ENCODE data around the gene ELP4.

Gene ELP4

GRCh38 chr11:31531293-31531692 is 21.7 kb downstream of the ELP4 start:
- H3K4me3 ChIP-seq (ENCODE audit: insufficient read depth in 1 of 2, low read depth in 1 of 2, low read length in 2 of 2): no peak overlapping the region
- H2BK5ac ChIP-seq (ENCODE audit: low read depth, low read length, poor library complexity, severe bottlenecking): no peak overlapping the region
- no peaks in the 10 kb centered on the region for H3K9me3 ChIP-seq (ENCODE audit: control insufficient read depth, low read length)
- no peak overlapping the region for H3K14ac ChIP-seq (ENCODE audit: low read length in 2 of 2)
- no peak overlapping the region for H2BK120ac ChIP-seq (ENCODE audit: low read depth, low read length)
- no peak overlapping the region for H2AFZ ChIP-seq (ENCODE audit: low read depth, low read length)
- no peak overlapping the region for H2AK5ac ChIP-seq (ENCODE audit: low read length, severe bottlenecking)
- H3K27me3 ChIP-seq (ENCODE audit: control insufficient read depth in 1 of 2, insufficient read depth in 1 of 2, low read length in 2 of 2): no peaks in the 10 kb centered on the region
- H3K27ac ChIP-seq (ENCODE audit: low read length, poor library complexity, severe bottlenecking): no peak overlapping the region
- no peaks in the 10 kb centered on the region for H3K79me1 ChIP-seq (replicated peaks; ENCODE audit: low read length, poor library complexity, severe bottlenecking)
- no peak overlapping the region for H3K4ac ChIP-seq (ENCODE audit: low read depth in 1 of 2, low read length in 2 of 2)
- H3K18ac ChIP-seq (ENCODE audit: low read depth in 1 of 2, low read length in 2 of 2): no peak overlapping the region
- no peak overlapping the region for H3K23ac ChIP-seq (ENCODE audit: low read length in 2 of 2)
- no peaks in the 10 kb centered on the region for H3K36me3 ChIP-seq (ENCODE audit: control insufficient read depth in 1 of 2, insufficient read depth in 2 of 2, low read depth in 1 of 2, low read length in 2 of 2)
- H2BK12ac ChIP-seq (ENCODE audit: low read length in 2 of 2): no peak overlapping the region
- no peak overlapping the region for H4K91ac ChIP-seq (ENCODE audit: low read length)
- H3K4me2 ChIP-seq (ENCODE audit: low read length, poor library complexity, severe bottlenecking): no peak overlapping the region
- H3K4me1 ChIP-seq (ENCODE audit: control insufficient read depth, insufficient read depth, low read depth, low read length): no peaks in the 10 kb centered on the region
- no peak overlapping the region for H3K9ac ChIP-seq (ENCODE audit: low read length)
- no peak overlapping the region for H4K8ac ChIP-seq (ENCODE audit: low read length)
- H2BK15ac ChIP-seq (ENCODE audit: low read depth, poor library complexity, severe bottlenecking): no peak overlapping the region
- DNase-seq: no peak
- no CpG with 5 or more reads among the region's 1 CpG for WGBS

- 93% methylated on average over 4 of the region's 4 CpGs for WGBS
- H3K4me3 ChIP-seq (ENCODE audit: insufficient read depth in 1 of 2, low read depth in 1 of 2, low read length in 2 of 2): no peak overlapping the region
- no peaks in the 10 kb centered on the region for H3K4me1 ChIP-seq (ENCODE audit: control insufficient read depth, insufficient read depth, low read depth, low read length)
- H3K9me3 ChIP-seq (ENCODE audit: control insufficient read depth, low read length): no peaks in the 10 kb centered on the region
- no peak overlapping the region for H2BK12ac ChIP-seq (ENCODE audit: low read length in 2 of 2)
- H2BK5ac ChIP-seq (ENCODE audit: low read depth, low read length, poor library complexity, severe bottlenecking): no peak overlapping the region
- no peak overlapping the region for H3K4me2 ChIP-seq (ENCODE audit: low read length, poor library complexity, severe bottlenecking)
- no peak overlapping the region for H4K8ac ChIP-seq (ENCODE audit: low read length)
- H4K91ac ChIP-seq (ENCODE audit: low read length): no peak overlapping the region
- H2AK5ac ChIP-seq (ENCODE audit: low read length, severe bottlenecking): no peak overlapping the region
- no peak overlapping the region for H3K4ac ChIP-seq (ENCODE audit: low read depth in 1 of 2, low read length in 2 of 2)
- no peak overlapping the region for H2BK15ac ChIP-seq (ENCODE audit: low read depth, poor library complexity, severe bottlenecking)
- H3K9ac ChIP-seq (ENCODE audit: low read length): no peak overlapping the region
- H3K36me3 ChIP-seq (ENCODE audit: control insufficient read depth in 1 of 2, insufficient read depth in 2 of 2, low read depth in 1 of 2, low read length in 2 of 2): no peaks in the 10 kb centered on the region
- no peak overlapping the region for H3K23ac ChIP-seq (ENCODE audit: low read length in 2 of 2)
- no peak overlapping the region for H3K27ac ChIP-seq (ENCODE audit: low read length, poor library complexity, severe bottlenecking)
- H3K14ac ChIP-seq (ENCODE audit: low read length in 2 of 2): no peak overlapping the region
- H3K79me1 ChIP-seq (replicated peaks; ENCODE audit: low read length, poor library complexity, severe bottlenecking): no peaks in the 10 kb centered on the region
- DNase-seq: no peak
- H2AFZ ChIP-seq (ENCODE audit: low read depth, low read length): no peak overlapping the region
- H3K27me3 ChIP-seq (ENCODE audit: control insufficient read depth in 1 of 2, insufficient read depth in 1 of 2, low read length in 2 of 2): no peaks in the 10 kb centered on the region
- no peak overlapping the region for H3K18ac ChIP-seq (ENCODE audit: low read depth in 1 of 2, low read length in 2 of 2)
- H2BK120ac ChIP-seq (ENCODE audit: low read depth, low read length): no peak overlapping the region
Measured at GRCh38 chr11:31535479-31535878, 25.9 kb downstream of the ELP4 start.

GRCh38 chr11:31542862-31543261 is 33.3 kb downstream of the ELP4 start:
- H2BK15ac ChIP-seq (ENCODE audit: low read depth, poor library complexity, severe bottlenecking): no peak overlapping the region
- H3K27me3 ChIP-seq (ENCODE audit: control insufficient read depth in 1 of 2, insufficient read depth in 1 of 2, low read length in 2 of 2): no peaks in the 10 kb centered on the region
- H4K8ac ChIP-seq (ENCODE audit: low read length): no peak overlapping the region
- H3K23ac ChIP-seq (ENCODE audit: low read length in 2 of 2): no peak overlapping the region
- no peak for DNase-seq
- no peak overlapping the region for H2BK5ac ChIP-seq (ENCODE audit: low read depth, low read length, poor library complexity, severe bottlenecking)
- H3K4ac ChIP-seq (ENCODE audit: low read depth in 1 of 2, low read length in 2 of 2): no peak overlapping the region
- H3K4me2 ChIP-seq (ENCODE audit: low read length, poor library complexity, severe bottlenecking): no peak overlapping the region
- H3K9me3 ChIP-seq (ENCODE audit: control insufficient read depth, low read length): peaks cover 10% of the 10 kb centered on the region
- no peak overlapping the region for H3K27ac ChIP-seq (ENCODE audit: low read length, poor library complexity, severe bottlenecking)
- H3K36me3 ChIP-seq (ENCODE audit: control insufficient read depth in 1 of 2, insufficient read depth in 2 of 2, low read depth in 1 of 2, low read length in 2 of 2): peaks cover 0 to 19% of the 10 kb centered on the region in 2 experiments
- no peak overlapping the region for H3K4me3 ChIP-seq (ENCODE audit: insufficient read depth in 1 of 2, low read depth in 1 of 2, low read length in 2 of 2)
- H3K14ac ChIP-seq (ENCODE audit: low read length in 2 of 2): no peak overlapping the region
- no peak overlapping the region for H2BK120ac ChIP-seq (ENCODE audit: low read depth, low read length)
- no peak overlapping the region for H2AFZ ChIP-seq (ENCODE audit: low read depth, low read length)
- H3K9ac ChIP-seq (ENCODE audit: low read length): no peak overlapping the region
- H3K18ac ChIP-seq (ENCODE audit: low read depth in 1 of 2, low read length in 2 of 2): no peak overlapping the region
- no peaks in the 10 kb centered on the region for H3K4me1 ChIP-seq (ENCODE audit: control insufficient read depth, insufficient read depth, low read depth, low read length)
- H2AK5ac ChIP-seq (ENCODE audit: low read length, severe bottlenecking): no peak overlapping the region
- no peaks in the 10 kb centered on the region for H3K79me1 ChIP-seq (replicated peaks; ENCODE audit: low read length, poor library complexity, severe bottlenecking)
- no peak overlapping the region for H2BK12ac ChIP-seq (ENCODE audit: low read length in 2 of 2)
- H4K91ac ChIP-seq (ENCODE audit: low read length): no peak overlapping the region

DNA sequence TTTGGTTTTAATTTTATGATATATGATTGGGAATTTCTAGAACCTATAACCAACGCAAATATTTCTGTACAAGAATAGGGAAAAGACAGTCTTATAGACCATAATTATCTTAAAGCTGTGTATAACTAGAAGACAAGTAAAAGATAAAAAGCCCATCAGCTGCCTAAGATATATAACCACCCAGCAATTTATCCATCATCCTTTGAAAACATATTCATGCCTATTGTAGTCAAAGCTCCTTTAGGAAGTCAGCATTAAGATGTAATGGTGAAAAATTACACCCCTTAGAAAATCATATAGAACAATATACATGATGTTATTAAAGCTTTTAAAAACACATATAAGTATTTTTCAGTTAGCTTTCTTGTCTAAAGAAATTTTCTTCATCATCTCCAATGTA is 46.4 kb downstream of the ELP4 start:
- Histone ChIP-seq H3K14ac (ENCODE audit: low read length in 2 of 2) (no peak overlapping the region), H4K91ac (ENCODE audit: low read length) (no peak overlapping the region), H3K9me3 (ENCODE audit: control insufficient read depth, low read length) (no peaks in the 10 kb centered on the region), H3K4me3 (ENCODE audit: insufficient read depth in 1 of 2, low read depth in 1 of 2, low read length in 2 of 2) (no peak overlapping the region), H3K27ac (ENCODE audit: low read length, poor library complexity, severe bottlenecking) (no peak overlapping the region), H3K27me3 (ENCODE audit: control insufficient read depth in 1 of 2, insufficient read depth in 1 of 2, low read length in 2 of 2) (no peaks in the 10 kb centered on the region), H3K18ac (ENCODE audit: low read depth in 1 of 2, low read length in 2 of 2) (no peak overlapping the region), H4K8ac (ENCODE audit: low read length) (no peak overlapping the region), H3K23ac (ENCODE audit: low read length in 2 of 2) (no peak overlapping the region), H2BK15ac (ENCODE audit: low read depth, poor library complexity, severe bottlenecking) (no peak overlapping the region), H3K4me1 (ENCODE audit: control insufficient read depth, insufficient read depth, low read depth, low read length) (no peaks in the 10 kb centered on the region), H3K4ac (ENCODE audit: low read depth in 1 of 2, low read length in 2 of 2) (no peak overlapping the region), H3K36me3 (ENCODE audit: control insufficient read depth in 1 of 2, insufficient read depth in 2 of 2, low read depth in 1 of 2, low read length in 2 of 2) (peaks cover 0 to 2% of the 10 kb centered on the region in 2 experiments), H2BK5ac (ENCODE audit: low read depth, low read length, poor library complexity, severe bottlenecking) (no peak overlapping the region), H3K79me1 (replicated peaks; ENCODE audit: low read length, poor library complexity, severe bottlenecking) (peaks cover 2% of the 10 kb centered on the region), H2BK120ac (ENCODE audit: low read depth, low read length) (no peak overlapping the region), H2AK5ac (ENCODE audit: low read length, severe bottlenecking) (no peak overlapping the region), H3K9ac (ENCODE audit: low read length) (no peak overlapping the region), H3K4me2 (ENCODE audit: low read length, poor library complexity, severe bottlenecking) (no peak overlapping the region), H2AFZ (ENCODE audit: low read depth, low read length) (no peak overlapping the region), H2BK12ac (ENCODE audit: low read length in 2 of 2) (no peak overlapping the region)
- DNase-seq: no peak
- WGBS: no CpG with 5 or more reads among the region's 1 CpG

Data from mesenchymal stem cell (in vitro differentiated cells and primary cell).